Measurements from ENCODE around the gene URAD. TPM values are rescaled to one million over a fixed set of nuclear protein-coding genes. Genes with fewer than 3 reads are reported as not detected.
A peak's percentile ranks its signal among the peaks of the same experiment; 100 is the strongest.

URAD gene
- total RNA-seq, 4 donors from 2014 or later, result 124 to 265 (median 168) TPM

GRCh38 chr13:28001837-28002473 is 13.5 kb upstream of the URAD start:
- in situ Hi-C loops (cut with MboI; ENCODE audit: low pct_ligation_motif_present in 1 of 4, low pct_unique_long_range_greater_than_20kb in 1 of 4, low sequenced_read_pairs in 3 of 4), result no loop called here
- 81 to 90% methylated on average over 4 to 16 of the region's 20 CpGs for WGBS, 2 donors (ENCODE audit: low coverage in 1 of 2)
- no peaks in the 10 kb centered on the region for H3K27me3 ChIP-seq
- H3K36me3 ChIP-seq, result no peaks in the 10 kb centered on the region
- DNase-seq, result no peak
- H3K4me3 ChIP-seq, result no peak overlapping the region
- no peak overlapping the region for H3K27ac ChIP-seq
- no peaks in the 10 kb centered on the region for H3K9me3 ChIP-seq
- TF ChIP-seq EP300 (IDR thresholded peaks at IDR 0.05; ENCODE audit: low read depth) (no peak), POLR2A (IDR thresholded peaks at IDR 0.05) (no peak), POLR2AphosphoS5 (IDR thresholded peaks at IDR 0.05) (no peak)
- TF ChIP-seq, protein P1, sequence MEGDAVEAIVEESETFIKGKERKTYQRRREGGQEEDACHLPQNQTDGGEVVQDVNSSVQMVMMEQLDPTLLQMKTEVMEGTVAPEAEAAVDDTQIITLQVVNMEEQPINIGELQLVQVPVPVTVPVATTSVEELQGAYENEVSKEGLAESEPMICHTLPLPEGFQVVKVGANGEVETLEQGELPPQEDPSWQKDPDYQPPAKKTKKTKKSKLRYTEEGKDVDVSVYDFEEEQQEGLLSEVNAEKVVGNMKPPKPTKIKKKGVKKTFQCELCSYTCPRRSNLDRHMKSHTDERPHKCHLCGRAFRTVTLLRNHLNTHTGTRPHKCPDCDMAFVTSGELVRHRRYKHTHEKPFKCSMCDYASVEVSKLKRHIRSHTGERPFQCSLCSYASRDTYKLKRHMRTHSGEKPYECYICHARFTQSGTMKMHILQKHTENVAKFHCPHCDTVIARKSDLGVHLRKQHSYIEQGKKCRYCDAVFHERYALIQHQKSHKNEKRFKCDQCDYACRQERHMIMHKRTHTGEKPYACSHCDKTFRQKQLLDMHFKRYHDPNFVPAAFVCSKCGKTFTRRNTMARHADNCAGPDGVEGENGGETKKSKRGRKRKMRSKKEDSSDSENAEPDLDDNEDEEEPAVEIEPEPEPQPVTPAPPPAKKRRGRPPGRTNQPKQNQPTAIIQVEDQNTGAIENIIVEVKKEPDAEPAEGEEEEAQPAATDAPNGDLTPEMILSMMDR (IDR thresholded peaks at IDR 0.05), result no peak
- intact Hi-C loops (cut with DNase I; ENCODE audit: low total_unique reads), result no loop called here
- H3K4me1 ChIP-seq, result no peaks in the 10 kb centered on the region

DNA sequence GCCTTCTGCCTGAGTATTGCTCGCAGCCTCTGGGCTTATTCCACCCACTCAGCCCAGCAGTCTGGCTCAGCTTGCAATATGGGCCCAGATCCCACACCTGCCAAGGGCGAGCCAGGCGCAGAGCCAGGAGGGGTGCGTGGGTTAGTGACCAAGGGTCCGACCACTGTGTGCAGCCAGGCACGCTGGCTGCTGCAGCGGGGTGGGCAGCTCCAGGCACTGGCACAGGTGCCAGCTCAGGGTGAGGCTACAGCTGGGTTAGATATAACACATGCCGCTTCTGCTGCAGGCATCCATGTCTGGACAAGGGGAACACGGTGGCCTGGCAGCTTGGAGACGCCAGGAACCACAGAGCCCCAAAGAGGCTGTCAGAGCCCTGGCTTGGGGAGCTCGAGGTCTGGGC is 12.6 kb upstream of the URAD start:
- Histone ChIP-seq H3K4me1 (no peaks in the 10 kb centered on the region), H3K9me3 (no peaks in the 10 kb centered on the region), H3K27ac (no peak overlapping the region), H3K4me3 (no peak overlapping the region), H3K36me3 (no peaks in the 10 kb centered on the region), H3K27me3 (no peaks in the 10 kb centered on the region)
- in situ Hi-C loops (cut with MboI; ENCODE audit: low pct_ligation_motif_present in 1 of 4, low pct_unique_long_range_greater_than_20kb in 1 of 4, low sequenced_read_pairs in 3 of 4) (no loop called here), intact Hi-C loops (cut with DNase I; ENCODE audit: low total_unique reads) (no loop called here)
- TF ChIP-seq, protein P1 (IDR thresholded peaks at IDR 0.05), result no peak
- TF ChIP-seq EP300 (IDR thresholded peaks at IDR 0.05; ENCODE audit: low read depth) (no peak), POLR2AphosphoS5 (IDR thresholded peaks at IDR 0.05) (no peak), POLR2A (IDR thresholded peaks at IDR 0.05) (no peak)
- DNase-seq, result no peak
- 77% methylated on average over 11 of the region's 11 CpGs; no CpG with 5 or more reads in 1 of the 2 donors for WGBS, 2 donors (ENCODE audit: low coverage in 1 of 2)

DNA sequence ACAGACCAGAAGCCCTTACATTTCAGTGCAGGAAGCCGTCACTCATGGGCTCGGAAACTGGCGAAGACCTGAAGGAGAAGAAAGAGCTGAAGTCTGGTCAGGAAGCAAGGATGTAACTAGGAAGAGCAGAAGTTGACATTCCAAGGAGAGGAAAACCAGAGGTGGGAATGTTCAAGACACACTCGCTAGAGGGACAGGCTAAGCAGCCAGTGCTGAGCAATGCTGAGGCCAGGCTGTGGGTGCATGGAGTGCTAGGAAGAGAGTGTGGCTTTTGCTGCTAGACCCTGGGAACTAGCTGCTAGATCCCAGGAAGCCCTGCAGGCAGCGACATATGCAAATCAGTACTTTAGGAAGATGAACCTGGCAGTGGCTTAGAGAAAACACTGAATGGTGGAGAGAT is 12.1 kb upstream of the URAD start:
- TF ChIP-seq POLR2A (IDR thresholded peaks at IDR 0.05), result no peak
- no peak overlapping the region for H3K4me3 ChIP-seq
- no peak overlapping the region for H3K27ac ChIP-seq
- H3K9me3 ChIP-seq, result no peaks in the 10 kb centered on the region
- no peak for DNase-seq
- WGBS, 2 donors (ENCODE audit: low coverage in 1 of 2), result 44 to 100% methylated on average over 1 to 5 of the region's 5 CpGs
- H3K4me1 ChIP-seq, result no peaks in the 10 kb centered on the region
- H3K27me3 ChIP-seq, result no peaks in the 10 kb centered on the region
- in situ Hi-C loops (cut with MboI; ENCODE audit: low pct_ligation_motif_present in 1 of 4, low pct_unique_long_range_greater_than_20kb in 1 of 4, low sequenced_read_pairs in 3 of 4), result no loop called here
- intact Hi-C loops (cut with DNase I; ENCODE audit: low total_unique reads), result no loop called here
- no peaks in the 10 kb centered on the region for H3K36me3 ChIP-seq

DNA sequence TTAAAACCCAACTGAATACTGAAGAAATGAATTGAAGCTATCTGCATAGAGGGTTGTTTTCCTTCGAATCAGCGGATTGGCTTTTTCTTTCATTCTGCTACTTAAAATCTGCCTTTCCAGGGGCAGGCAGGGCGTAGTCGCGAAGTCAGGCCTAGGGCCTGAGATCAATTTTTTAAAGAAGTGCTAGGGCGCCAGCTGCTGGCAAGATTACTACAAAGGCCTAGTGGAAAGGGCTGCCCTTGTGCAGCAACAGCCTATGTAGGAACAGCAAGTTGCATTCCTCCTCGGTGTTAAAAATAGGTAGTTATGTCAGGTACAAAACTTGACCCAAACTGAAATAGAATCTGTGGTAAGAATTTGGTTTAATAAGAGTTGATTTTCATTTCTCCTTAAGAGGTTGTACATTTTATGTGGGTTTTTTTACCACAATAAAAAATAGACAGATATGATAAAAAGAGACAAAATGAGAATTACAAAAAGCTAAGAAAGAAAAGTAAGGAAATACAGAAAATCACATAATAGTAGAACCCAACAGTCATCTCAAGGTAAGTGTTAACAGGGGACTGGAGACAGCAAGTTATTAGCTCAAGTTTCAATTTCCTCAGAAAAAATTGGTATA is 9.5 kb upstream of the URAD start:
- H3K36me3 ChIP-seq, result no peaks in the 10 kb centered on the region
- H3K4me3 ChIP-seq, result no peak overlapping the region
- 40 to 56% methylated on average over 6 to 7 of the region's 7 CpGs for WGBS, 2 donors (ENCODE audit: low coverage in 1 of 2)
- H3K27ac ChIP-seq, result no peak overlapping the region
- no peaks in the 10 kb centered on the region for H3K4me1 ChIP-seq
- in situ Hi-C loops (cut with MboI; ENCODE audit: low pct_ligation_motif_present in 1 of 4, low pct_unique_long_range_greater_than_20kb in 1 of 4, low sequenced_read_pairs in 3 of 4), result loop anchor here in 3 of 4 donors (25.0 kb wide), 2 partner anchors 461 to 1011 kb away; no protein-coding TSS in a partner anchor
- intact Hi-C loops (cut with DNase I; ENCODE audit: low total_unique reads), result no loop called here
- no peaks in the 10 kb centered on the region for H3K9me3 ChIP-seq
- no peaks in the 10 kb centered on the region for H3K27me3 ChIP-seq
- TF ChIP-seq, protein P1 (IDR thresholded peaks at IDR 0.05), result peak; percentile 18 to 46 (median 39)
- no peak for TF ChIP-seq POLR2AphosphoS5 (IDR thresholded peaks at IDR 0.05)
- DNase-seq, result peak; percentile 65

Measured in transverse colon (tissue), 4 donors.